ENCODE data around the gene CYTH4. TPM values are rescaled to one million over a fixed set of nuclear protein-coding genes. Genes with fewer than 3 reads are reported as not detected.

CYTH4 gene
- total and polyA plus RNA-seq, 2 of the 8 experiments (the other 6 are each of a cell fraction or from before 2014, with no cell fraction given), result 0.09 TPM; not detected in 1

GRCh38 chr22:37349043-37349814, 66.9 kb downstream of the CYTH4 start (continued):
- no peak for TF ChIP-seq SUZ12 (IDR thresholded peaks at IDR 0.05; ENCODE audit: low read length)

All from H1 (cell line).